SK-N-SH treated with all-trans-retinoic acid at 6 μM for 48 hours (cell line): Measurements from ENCODE around the gene CPSF4.

Experiments
- ARNTL ChIP-seq: fragments of 450-650 bp; formaldehyde crosslinking; IDR thresholded peaks from 2 replicates; pipeline ENCODE4 v1.5.0; 2020; ENCODE audit warnings: low read depth, mild to moderate bottlenecking, moderate library complexity, borderline replicate concordance
- PATZ1 ChIP-seq: fragments of 250-450 bp; sonication (Bioruptor Pico); IDR thresholded peaks from 2 replicates; pipeline ENCODE4 v1.8.0; 2020; ENCODE audit warnings: mild to moderate bottlenecking, moderate library complexity, borderline replicate concordance
- TSHZ2 ChIP-seq: fragments of 250-450 bp; sonication (Bioruptor Pico); IDR thresholded peaks from 2 replicates; pipeline ENCODE4 v1.5.0; 2020; ENCODE audit warnings: mild to moderate bottlenecking, moderate library complexity

- TF ChIP-seq PATZ1 (CRISPR knock-in tag) (0 out of 2 replicates have a peak, but pooled peaks have one; percentile 7), ARNTL (CRISPR knock-in tag) (no peak), TSHZ2 (CRISPR knock-in tag) (no peak)
Measured at GRCh38 chr7:99398891-99399445, 39.8 kb upstream of the CPSF4 start.
